SK-N-SH (cell line): ENCODE results near the gene SYNE3. TPM values are rescaled to one million over a fixed set of nuclear protein-coding genes. Genes with fewer than 3 reads are reported as not detected.

Source experiments
- CTCF ChIA-PET: fragments of 300-600, 350-600 bp; formaldehyde crosslinking; extraction: SDS; loops from one replicate; lab custom pipeline; 2021; lab: Yijun Ruan, JAX
- POLR2A ChIA-PET: fragments of 350-600 bp; sonication (Branson Sonifier 250); formaldehyde crosslinking; extraction: SDS; loops from one replicate; lab custom pipeline; 2020; ENCODE audit warnings: antibody characterized with exemption, inconsistent platforms; lab: Yijun Ruan, JAX
- DNase-seq: peaks from one replicate; pipeline ENCODE4 v3.0.0; 2012
- H2AFZ ChIP-seq: fragments of 200-600 bp; sonication (generic); 2 replicates; pipeline ENCODE4 v1.8.1; 2016; ENCODE audit warnings: antibody characterized with exemption, mild to moderate bottlenecking, low read depth
- H3F3A ChIP-seq: fragments of 200-600 bp; sonication (generic); replicated peaks from 2 replicates; pipeline ENCODE3; 2016; ENCODE audit warnings: antibody characterized with exemption, mild to moderate bottlenecking; ENCODE audit not compliant: insufficient read depth
- H3K27ac ChIP-seq, 2 experiments: fragments of 200-500 bp in 1 of 2; fragments of 200-600 bp in 1 of 2; sonication (Bioruptor generic) in 1 of 2; sonication (generic), shearing (Covaris generic) in 1 of 2; 2 replicates each; pipeline versions ENCODE4 v1.5.1 to v1.6.1; 2014 to 2016; ENCODE audit warnings: low read depth in 2 of 2, inconsistent platforms in 1 of 2, low read length in 1 of 2, mild to moderate bottlenecking in 1 of 2, mixed read lengths in 1 of 2
- H3K27me3 ChIP-seq: fragments of 200-600 bp; sonication (generic), shearing (Covaris generic); 2 replicates; pipeline ENCODE4 v1.6.1; 2016; ENCODE audit warnings: mixed run types; ENCODE audit not compliant: insufficient read depth
- H3K36me3 ChIP-seq, 2 experiments: fragments of 200-500 bp in 1 of 2; fragments of 200-600 bp in 1 of 2; sonication (Bioruptor generic) in 1 of 2; sonication (generic) in 1 of 2; replicated peaks in 1 of 2; 2 replicates each; pipeline versions ENCODE3 to v1.5.1; 2014 to 2016; ENCODE audit warnings: low read length in 1 of 2, mild to moderate bottlenecking in 1 of 2; ENCODE audit not compliant: insufficient read depth in 2 of 2, control insufficient read depth in 1 of 2
- H3K4me1 ChIP-seq, 2 experiments: fragments of 200-500 bp in 1 of 2; fragments of 200-600 bp in 1 of 2; sonication (Bioruptor generic) in 1 of 2; sonication (generic), shearing (Covaris generic) in 1 of 2; 2 replicates each; pipeline versions ENCODE4 v1.5.1 to v1.6.1; 2014 to 2016; ENCODE audit warnings: low read depth in 1 of 2, low read length in 1 of 2, mixed run types in 1 of 2; ENCODE audit not compliant: insufficient read depth in 2 of 2, control insufficient read depth in 1 of 2
- H3K4me2 ChIP-seq: fragments of 200-600 bp; sonication (generic), shearing (Covaris generic); 2 replicates; pipeline ENCODE4 v1.6.1; 2017; ENCODE audit warnings: mixed run types
- H3K4me3 ChIP-seq, 2 experiments: fragments of 200-500 bp in 1 of 2; fragments of 200-600 bp in 1 of 2; sonication (Bioruptor generic) in 1 of 2; sonication (generic), shearing (Covaris generic) in 1 of 2; 2 replicates each; pipeline versions ENCODE4 v1.5.1 to v1.8.1; 2014 to 2016; ENCODE audit warnings: low read depth in 2 of 2, inconsistent platforms in 1 of 2, low read length in 1 of 2, mild to moderate bottlenecking in 1 of 2, mixed read lengths in 1 of 2, moderate library complexity in 1 of 2
- H3K79me2 ChIP-seq: fragments of 200-600 bp; sonication (generic); 2 replicates; pipeline ENCODE4 v1.8.1; 2017; ENCODE audit warnings: mild to moderate bottlenecking; ENCODE audit not compliant: insufficient read depth
- H3K9ac ChIP-seq: fragments of 200-600 bp; sonication (generic); 2 replicates; pipeline ENCODE4 v1.6.1; 2017; ENCODE audit warnings: mixed run types
- H3K9me2 ChIP-seq: fragments of 200-600 bp; sonication (generic); 2 replicates; pipeline ENCODE4 v1.6.1; 2017; ENCODE audit warnings: mixed run types
- H3K9me3 ChIP-seq: fragments of 200-600 bp; sonication (generic); 2 replicates; pipeline ENCODE4 v1.6.1; 2017; ENCODE audit warnings: mixed run types, mild to moderate bottlenecking, moderate library complexity
- H4K20me1 ChIP-seq: fragments of 200-600 bp; sonication (generic); 2 replicates; pipeline ENCODE4 v1.6.1; 2017; ENCODE audit warnings: mild to moderate bottlenecking, mixed run types; ENCODE audit not compliant: insufficient read depth
- EP300 ChIP-seq, 2 experiments: IDR thresholded peaks; 2 replicates each; pipeline versions ENCODE4 v1.4.0 to v1.6.1; 2012; ENCODE audit warnings: borderline replicate concordance in 1 of 2, low read depth in 1 of 2, low read length in 1 of 2
- FOSL2 ChIP-seq: IDR thresholded peaks from 2 replicates; pipeline ENCODE4 v1.4.0; 2012; ENCODE audit warnings: low read depth, mild to moderate bottlenecking, moderate library complexity, borderline replicate concordance
- JUND ChIP-seq: IDR thresholded peaks from 2 replicates; pipeline ENCODE4 v1.4.0; 2012
- MXI1 ChIP-seq: IDR thresholded peaks from 2 replicates; pipeline ENCODE4 v1.6.1; 2012; ENCODE audit warnings: mild to moderate bottlenecking, low read depth, low read length, improper control_type of control experiment
- NRF1 ChIP-seq: IDR thresholded peaks from 2 replicates; pipeline ENCODE4 v1.6.1; 2012; ENCODE audit warnings: low read depth, mild to moderate bottlenecking, low read length
- RCOR1 ChIP-seq: fragments of 150-350 bp; IDR thresholded peaks from 2 replicates; pipeline ENCODE4 v1.6.1; 2017; ENCODE audit warnings: antibody characterized with exemption, low read length
- RFX5 ChIP-seq: IDR thresholded peaks from 2 replicates; pipeline ENCODE4 v1.6.1; 2012; ENCODE audit warnings: mild to moderate bottlenecking, improper control_type of control experiment, low read length
- SMC3 ChIP-seq: IDR thresholded peaks from 2 replicates; pipeline ENCODE4 v1.6.1; 2012; ENCODE audit warnings: low read depth, low read length, improper control_type of control experiment
- TAF1 ChIP-seq: IDR thresholded peaks from 2 replicates; pipeline ENCODE4 v1.6.1; 2012; ENCODE audit warnings: low read depth, mild to moderate bottlenecking, low read length, moderate library complexity, borderline replicate concordance
- TEAD4 ChIP-seq: IDR thresholded peaks from 2 replicates; pipeline ENCODE4 v1.4.0; 2012; ENCODE audit warnings: mild to moderate bottlenecking, borderline replicate concordance; ENCODE audit not compliant: insufficient read depth
- USF1 ChIP-seq: IDR thresholded peaks from 2 replicates; pipeline ENCODE4 v1.4.0; 2012; ENCODE audit warnings: low read depth, borderline replicate concordance
- WGBS: methylation state at CpG from one replicate; pipeline ENCODE4 v1.1.6; 2017; ENCODE audit warnings: low lambda C conversion rate; 5-methylcytosine and 5-hydroxymethylcytosine counted together
- polyA plus RNA-seq, 3 experiments: library from polyadenylated mRNA; depleted of rRNA; stranded (reverse); fragments of >200 nt; gene quantifications; 2 replicates each; pipeline ENCODE4 v1.2.3, GENCODE V29; 2012
- TF ChIP-seq, protein P1 (sequence below): IDR thresholded peaks from 2 replicates; pipeline ENCODE4 v1.6.1; 2012; ENCODE audit warnings: mild to moderate bottlenecking, low read depth, low read length, moderate library complexity
- TF ChIP-seq, protein P2 (sequence below): fragments of 150-350 bp; IDR thresholded peaks from 2 replicates; pipeline ENCODE4 v1.6.1; 2017; ENCODE audit warnings: antibody characterized with exemption, low read length, low read depth, borderline replicate concordance
- TF ChIP-seq, protein P3 (sequence below): fragments of 200-600 bp; sonication (generic); IDR thresholded peaks from 2 replicates; pipeline ENCODE4 v1.6.1; 2017; ENCODE audit warnings: antibody characterized with exemption, mild to moderate bottlenecking, moderate library complexity

SYNE3 gene
- polyA plus RNA-seq, 1 of the 3 experiments (the other 2 are of a cell fraction): 2.0 TPM

GRCh38 chr14:95530473-95531276 lies 14.2 kb upstream of the SYNE3 start:
- CTCF ChIA-PET: interaction anchor here (0.9 to 15.5 kb wide), 2 partner anchors 87 to 99 kb away, joined by 3 to 254 read pairs; no protein-coding TSS in a partner anchor
- Histone ChIP-seq H3K4me3 (no peak overlapping the region), H4K20me1 (peaks cover 15% of the 10 kb centered on the region; the same call in 1 of the 2 replicates), H3K9me3 (no peaks in the 10 kb centered on the region), H3K27ac (peak overlapping the region in 1 of 2 experiments; percentile 94; a peak in 3 of 4 replicates), H3K4me1 (peaks cover 21 to 23% of the 10 kb centered on the region in 2 experiments), H3K9ac (no peak overlapping the region), H3K27me3 (no peaks in the 10 kb centered on the region), H3K36me3 (peaks cover 18 to 21% of the 10 kb centered on the region in 2 experiments), H3F3A (peaks cover 18% of the 10 kb centered on the region), H3K9me2 (no peaks in the 10 kb centered on the region), H2AFZ (no peak overlapping the region), H3K79me2 (peaks cover 70% of the 10 kb centered on the region), H3K4me2 (peak overlapping the region; percentile 95; the same call in 1 of the 2 replicates)
- no peak for DNase-seq
- POLR2A ChIA-PET: no interaction called here
- TF ChIP-seq EP300 (IDR thresholded peaks at IDR 0.05; ENCODE audit: borderline replicate concordance in 1 of 2, low read depth in 1 of 2, low read length in 1 of 2) (no peak), MXI1 (no peak), RCOR1 (no peak), TEAD4 (no peak), JUND (no peak)
- TF ChIP-seq, protein P1, sequence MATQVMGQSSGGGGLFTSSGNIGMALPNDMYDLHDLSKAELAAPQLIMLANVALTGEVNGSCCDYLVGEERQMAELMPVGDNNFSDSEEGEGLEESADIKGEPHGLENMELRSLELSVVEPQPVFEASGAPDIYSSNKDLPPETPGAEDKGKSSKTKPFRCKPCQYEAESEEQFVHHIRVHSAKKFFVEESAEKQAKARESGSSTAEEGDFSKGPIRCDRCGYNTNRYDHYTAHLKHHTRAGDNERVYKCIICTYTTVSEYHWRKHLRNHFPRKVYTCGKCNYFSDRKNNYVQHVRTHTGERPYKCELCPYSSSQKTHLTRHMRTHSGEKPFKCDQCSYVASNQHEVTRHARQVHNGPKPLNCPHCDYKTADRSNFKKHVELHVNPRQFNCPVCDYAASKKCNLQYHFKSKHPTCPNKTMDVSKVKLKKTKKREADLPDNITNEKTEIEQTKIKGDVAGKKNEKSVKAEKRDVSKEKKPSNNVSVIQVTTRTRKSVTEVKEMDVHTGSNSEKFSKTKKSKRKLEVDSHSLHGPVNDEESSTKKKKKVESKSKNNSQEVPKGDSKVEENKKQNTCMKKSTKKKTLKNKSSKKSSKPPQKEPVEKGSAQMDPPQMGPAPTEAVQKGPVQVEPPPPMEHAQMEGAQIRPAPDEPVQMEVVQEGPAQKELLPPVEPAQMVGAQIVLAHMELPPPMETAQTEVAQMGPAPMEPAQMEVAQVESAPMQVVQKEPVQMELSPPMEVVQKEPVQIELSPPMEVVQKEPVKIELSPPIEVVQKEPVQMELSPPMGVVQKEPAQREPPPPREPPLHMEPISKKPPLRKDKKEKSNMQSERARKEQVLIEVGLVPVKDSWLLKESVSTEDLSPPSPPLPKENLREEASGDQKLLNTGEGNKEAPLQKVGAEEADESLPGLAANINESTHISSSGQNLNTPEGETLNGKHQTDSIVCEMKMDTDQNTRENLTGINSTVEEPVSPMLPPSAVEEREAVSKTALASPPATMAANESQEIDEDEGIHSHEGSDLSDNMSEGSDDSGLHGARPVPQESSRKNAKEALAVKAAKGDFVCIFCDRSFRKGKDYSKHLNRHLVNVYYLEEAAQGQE: no peak
- 83% methylated on average over 13 of the region's 13 CpGs for WGBS

- Histone ChIP-seq H3K27me3 (no peaks in the 10 kb centered on the region), H3K9ac (no peak overlapping the region), H3K27ac (peak overlapping the region in 1 of 2 experiments; percentile 21; a peak in 1 of 4 replicates), H3K9me3 (no peaks in the 10 kb centered on the region), H3K9me2 (no peaks in the 10 kb centered on the region), H3K4me3 (no peak overlapping the region), H2AFZ (no peak overlapping the region), H3K36me3 (peaks cover 18 to 21% of the 10 kb centered on the region in 2 experiments), H4K20me1 (peaks cover 14% of the 10 kb centered on the region; the same call in 1 of the 2 replicates), H3K79me2 (peaks cover 63% of the 10 kb centered on the region), H3K4me2 (no peak overlapping the region), H3K4me1 (peaks cover 22 to 28% of the 10 kb centered on the region in 2 experiments), H3F3A (peaks cover 18% of the 10 kb centered on the region)
- no peak for DNase-seq
- ChIA-PET POLR2A (no interaction called here), CTCF (interaction anchor here (1.3 to 15.5 kb wide), 2 partner anchors 85 to 97 kb away, joined by 3 to 254 read pairs; no protein-coding TSS in a partner anchor)
- WGBS: 94% methylated on average over 7 of the region's 7 CpGs
- no peak for TF ChIP-seq RFX5
- no peak for TF ChIP-seq USF1
- TF ChIP-seq EP300 (IDR thresholded peaks at IDR 0.05; ENCODE audit: borderline replicate concordance in 1 of 2, low read depth in 1 of 2, low read length in 1 of 2): no peak
- TF ChIP-seq, protein P2, sequence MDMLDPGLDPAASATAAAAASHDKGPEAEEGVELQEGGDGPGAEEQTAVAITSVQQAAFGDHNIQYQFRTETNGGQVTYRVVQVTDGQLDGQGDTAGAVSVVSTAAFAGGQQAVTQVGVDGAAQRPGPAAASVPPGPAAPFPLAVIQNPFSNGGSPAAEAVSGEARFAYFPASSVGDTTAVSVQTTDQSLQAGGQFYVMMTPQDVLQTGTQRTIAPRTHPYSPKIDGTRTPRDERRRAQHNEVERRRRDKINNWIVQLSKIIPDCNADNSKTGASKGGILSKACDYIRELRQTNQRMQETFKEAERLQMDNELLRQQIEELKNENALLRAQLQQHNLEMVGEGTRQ: no peak
- TF ChIP-seq RCOR1: no peak
- TF ChIP-seq, protein P3, sequence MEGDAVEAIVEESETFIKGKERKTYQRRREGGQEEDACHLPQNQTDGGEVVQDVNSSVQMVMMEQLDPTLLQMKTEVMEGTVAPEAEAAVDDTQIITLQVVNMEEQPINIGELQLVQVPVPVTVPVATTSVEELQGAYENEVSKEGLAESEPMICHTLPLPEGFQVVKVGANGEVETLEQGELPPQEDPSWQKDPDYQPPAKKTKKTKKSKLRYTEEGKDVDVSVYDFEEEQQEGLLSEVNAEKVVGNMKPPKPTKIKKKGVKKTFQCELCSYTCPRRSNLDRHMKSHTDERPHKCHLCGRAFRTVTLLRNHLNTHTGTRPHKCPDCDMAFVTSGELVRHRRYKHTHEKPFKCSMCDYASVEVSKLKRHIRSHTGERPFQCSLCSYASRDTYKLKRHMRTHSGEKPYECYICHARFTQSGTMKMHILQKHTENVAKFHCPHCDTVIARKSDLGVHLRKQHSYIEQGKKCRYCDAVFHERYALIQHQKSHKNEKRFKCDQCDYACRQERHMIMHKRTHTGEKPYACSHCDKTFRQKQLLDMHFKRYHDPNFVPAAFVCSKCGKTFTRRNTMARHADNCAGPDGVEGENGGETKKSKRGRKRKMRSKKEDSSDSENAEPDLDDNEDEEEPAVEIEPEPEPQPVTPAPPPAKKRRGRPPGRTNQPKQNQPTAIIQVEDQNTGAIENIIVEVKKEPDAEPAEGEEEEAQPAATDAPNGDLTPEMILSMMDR: no peak
- no peak for TF ChIP-seq FOSL2
- TF ChIP-seq TAF1: no peak
- no peak for TF ChIP-seq SMC3
- TF ChIP-seq NRF1: no peak
These were observed 12.8 kb upstream of the SYNE3 start for GRCh38 chr14:95529216-95529615.
